Esophagus (tissue), 2 donors: ENCODE results near the gene PRKCB. TPM values are rescaled to one million over a fixed set of nuclear protein-coding genes. Genes with fewer than 3 reads are reported as not detected.

Source experiments
- H3K27ac ChIP-seq, 2 donors: one replicate each; pipeline ENCODE4 v1.5.1; 2013; ENCODE audit warnings: low read depth in 2 of 2, mild to moderate bottlenecking in 2 of 2, inconsistent platforms in 1 of 2, low read length in 1 of 2, moderate library complexity in 1 of 2
- H3K27me3 ChIP-seq, 2 donors: one replicate each; pipeline ENCODE4 v1.6.1; 2013; ENCODE audit warnings: low read length in 2 of 2, control low read depth in 1 of 2, mild to moderate bottlenecking in 1 of 2; ENCODE audit not compliant: insufficient read depth in 2 of 2, control insufficient read depth in 1 of 2
- H3K36me3 ChIP-seq, 2 donors: one replicate each; pipeline ENCODE4 v1.6.1; 2013; ENCODE audit warnings: low read length in 1 of 2; ENCODE audit not compliant: control insufficient read depth in 2 of 2, insufficient read depth in 2 of 2
- H3K4me1 ChIP-seq, 2 donors: one replicate each; pipeline ENCODE4 v1.6.1; 2013; ENCODE audit warnings: low read length in 1 of 2; ENCODE audit not compliant: control insufficient read depth in 2 of 2, insufficient read depth in 2 of 2
- H3K4me3 ChIP-seq, 2 donors: one replicate each; pipeline ENCODE4 v1.5.1; 2013; ENCODE audit warnings: low read length in 2 of 2, mild to moderate bottlenecking in 2 of 2, low read depth in 1 of 2, moderate library complexity in 1 of 2
- H3K9me3 ChIP-seq, 2 donors: one replicate each; pipeline ENCODE4 v1.6.1; 2013; ENCODE audit warnings: mild to moderate bottlenecking in 2 of 2, low read depth in 1 of 2, low read length in 1 of 2, moderate library complexity in 1 of 2; ENCODE audit not compliant: control insufficient read depth in 2 of 2, insufficient read depth in 1 of 2
- WGBS, 2 donors: extraction: QIAGEN DNeasy Blood & Tissue Kit; methylation state at CpG; one replicate each; pipeline ENCODE4 v1.1.7; 2013; 5-methylcytosine and 5-hydroxymethylcytosine counted together
- polyA plus RNA-seq, 2 donors: library from polyadenylated mRNA; stranded (reverse); fragments of 200-250 nt; gene quantifications; one replicate each; pipeline ENCODE4 v1.2.3, GENCODE V29; 2013
- donor health status: healthy with polysubstance abuse.
- donor health status: Bipolar disorder and iron deficiency.

The PRKCB gene
- polyA plus RNA-seq, 2 donors: 0.39 to 0.45 TPM

- 91 to 92% methylated on average over 8 of the region's 8 CpGs for WGBS, 2 donors
- Histone ChIP-seq H3K27me3 (no peaks in the 10 kb centered on the region), H3K4me1 (no peaks in the 10 kb centered on the region), H3K27ac (no peak overlapping the region), H3K36me3 (no peaks in the 10 kb centered on the region), H3K9me3 (no peaks in the 10 kb centered on the region), H3K4me3 (no peak overlapping the region)
These were observed 63.1 kb downstream of the PRKCB start for GRCh38 chr16:23898682-23899430.

- Histone ChIP-seq H3K4me1 (no peaks in the 10 kb centered on the region), H3K4me3 (no peak overlapping the region), H3K9me3 (no peaks in the 10 kb centered on the region), H3K36me3 (no peaks in the 10 kb centered on the region), H3K27me3 (no peaks in the 10 kb centered on the region), H3K27ac (no peak overlapping the region)
- WGBS, 2 donors: 83 to 89% methylated on average over 2 of the region's 2 CpGs
These were observed 64.1 kb downstream of the PRKCB start for GRCh38 chr16:23899869-23900268.

- H3K27ac ChIP-seq: no peak overlapping the region
- WGBS, 2 donors: 81% methylated on average over 7 of the region's 7 CpGs
- H3K4me1 ChIP-seq: no peaks in the 10 kb centered on the region
- no peaks in the 10 kb centered on the region for H3K36me3 ChIP-seq
- no peaks in the 10 kb centered on the region for H3K9me3 ChIP-seq
- no peaks in the 10 kb centered on the region for H3K27me3 ChIP-seq
- no peak overlapping the region for H3K4me3 ChIP-seq
These were observed 64.8 kb downstream of the PRKCB start for GRCh38 chr16:23900480-23901177.

- no peaks in the 10 kb centered on the region for H3K9me3 ChIP-seq
- 45 to 46% methylated on average over 13 of the region's 13 CpGs for WGBS, 2 donors
These were observed 65.6 kb downstream of the PRKCB start for GRCh38 chr16:23901178-23902033.

DNA sequence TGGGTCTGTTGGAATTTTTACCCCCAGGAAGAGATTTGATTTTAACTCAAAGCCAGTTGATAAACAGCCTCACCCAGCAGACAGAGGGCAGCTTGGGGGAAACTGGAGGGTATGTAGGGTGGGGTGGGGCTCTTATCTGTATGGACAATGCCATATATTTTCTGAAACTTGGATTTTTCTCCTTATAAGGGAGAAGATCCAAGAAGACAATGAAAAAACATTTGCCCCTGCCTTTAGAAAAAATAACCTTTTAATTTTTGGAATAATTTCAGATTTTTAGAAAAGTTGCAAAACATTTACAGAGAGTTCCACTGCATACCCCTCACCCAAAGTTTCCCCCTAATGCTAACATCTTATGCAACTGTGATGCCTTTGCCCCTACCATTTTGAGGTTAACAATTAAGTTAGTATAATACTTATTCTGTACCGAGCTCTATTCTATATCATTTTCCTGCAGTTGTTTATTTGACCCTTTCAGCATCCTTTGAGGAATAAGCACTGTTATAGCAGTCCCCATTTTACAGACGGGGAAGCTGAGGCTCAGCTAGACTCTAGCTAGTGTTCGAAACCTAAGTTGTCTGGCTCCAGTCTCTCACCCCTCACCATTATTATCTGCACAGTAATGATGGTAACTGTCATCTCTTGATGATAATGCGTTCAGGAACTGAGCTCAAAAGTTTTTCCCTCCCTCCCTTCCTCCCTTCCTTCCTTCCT, 66.4 kb downstream of the PRKCB start:
- H3K9me3 ChIP-seq: no peaks in the 10 kb centered on the region
- no peak overlapping the region for H3K4me3 ChIP-seq
- H3K36me3 ChIP-seq: no peaks in the 10 kb centered on the region
- H3K27ac ChIP-seq: no peak overlapping the region
- no peaks in the 10 kb centered on the region for H3K27me3 ChIP-seq
- 72 to 84% methylated on average over 4 of the region's 4 CpGs for WGBS, 2 donors
- no peaks in the 10 kb centered on the region for H3K4me1 ChIP-seq

More at GRCh38 chr16:23901178-23902033, 65.6 kb downstream of the PRKCB start:
- no peaks in the 10 kb centered on the region for H3K27me3 ChIP-seq
- no peaks in the 10 kb centered on the region for H3K4me1 ChIP-seq
- H3K27ac ChIP-seq: no peak overlapping the region
- no peak overlapping the region for H3K4me3 ChIP-seq
- H3K36me3 ChIP-seq: no peaks in the 10 kb centered on the region

GRCh38 chr16:23902748-23903414, 67.1 kb downstream of the PRKCB start:
- Histone ChIP-seq H3K4me3 (no peak overlapping the region), H3K9me3 (no peaks in the 10 kb centered on the region), H3K4me1 (no peaks in the 10 kb centered on the region), H3K36me3 (no peaks in the 10 kb centered on the region), H3K27me3 (no peaks in the 10 kb centered on the region), H3K27ac (no peak overlapping the region)
- 55 to 62% methylated on average over 8 of the region's 8 CpGs for WGBS, 2 donors

DNA sequence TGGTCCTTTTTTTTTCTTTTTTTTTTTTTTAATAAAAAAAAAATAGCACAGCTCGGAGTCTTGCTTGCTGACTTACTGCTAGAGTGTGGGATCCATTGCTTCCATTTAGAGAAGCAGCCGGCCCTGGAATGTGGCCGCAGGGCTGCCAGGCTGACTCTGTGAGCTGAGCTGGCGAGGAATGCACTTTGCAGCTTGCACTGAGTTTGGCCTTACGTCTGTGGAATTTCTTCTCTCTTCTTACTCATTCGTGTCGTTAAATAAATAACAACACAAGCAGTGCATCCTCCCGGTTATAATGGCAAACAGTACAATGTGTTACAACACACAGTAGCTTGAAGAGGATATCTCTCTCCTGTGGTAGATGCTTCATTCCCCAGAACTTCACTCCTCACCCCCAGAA, 69.2 kb downstream of the PRKCB start:
- Histone ChIP-seq H3K27me3 (no peaks in the 10 kb centered on the region), H3K9me3 (no peaks in the 10 kb centered on the region), H3K27ac (no peak overlapping the region), H3K4me1 (no peaks in the 10 kb centered on the region), H3K36me3 (no peaks in the 10 kb centered on the region), H3K4me3 (no peak overlapping the region)
- 25 to 29% methylated on average over 8 of the region's 8 CpGs for WGBS, 2 donors

DNA sequence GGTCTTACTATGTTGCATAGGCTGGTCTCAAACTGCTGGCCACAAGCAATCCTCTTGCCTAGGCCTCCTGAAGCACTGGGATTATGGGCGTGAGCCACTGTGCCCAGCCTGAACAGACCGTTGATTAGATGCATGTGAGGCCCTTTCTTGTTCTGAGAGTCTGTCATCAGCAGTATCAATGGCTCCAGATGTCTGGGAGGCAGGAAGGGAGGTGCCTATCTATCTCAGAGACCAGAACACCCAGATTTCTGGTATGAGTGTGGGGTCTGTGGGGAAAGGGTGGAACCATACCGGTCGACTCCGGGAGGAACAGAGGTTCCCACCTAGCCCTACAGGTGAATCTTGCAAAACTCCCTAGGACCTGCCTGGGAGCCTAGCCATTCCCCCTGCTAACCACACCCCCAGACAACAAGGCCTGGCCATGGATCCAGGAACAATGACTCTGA, 71.7 kb downstream of the PRKCB start:
- Histone ChIP-seq H3K4me1 (no peaks in the 10 kb centered on the region), H3K27ac (no peak overlapping the region), H3K4me3 (no peak overlapping the region), H3K9me3 (no peaks in the 10 kb centered on the region), H3K36me3 (no peaks in the 10 kb centered on the region), H3K27me3 (no peaks in the 10 kb centered on the region)
- WGBS, 2 donors: 64 to 66% methylated on average over 5 of the region's 5 CpGs

DNA sequence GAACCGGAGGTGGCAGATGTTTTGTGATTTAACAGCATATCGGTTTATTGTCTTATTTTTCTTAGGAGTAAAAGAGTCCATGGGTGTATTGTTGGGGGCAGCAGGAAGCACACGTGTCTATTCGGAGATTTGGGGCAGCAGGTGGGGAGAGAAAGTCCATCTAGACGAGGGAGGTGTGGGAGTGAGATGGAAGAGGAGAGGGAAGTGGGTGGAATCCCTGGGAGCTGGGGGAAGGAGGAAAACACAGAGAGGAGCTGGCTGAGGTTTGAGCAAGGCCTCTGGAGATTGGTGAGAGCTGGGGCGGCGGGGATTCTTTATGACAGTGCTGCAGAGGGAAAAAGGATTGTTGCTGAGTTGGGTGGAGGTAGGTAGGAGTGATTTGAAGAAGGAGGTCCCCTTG, 72.1 kb downstream of the PRKCB start:
- no peaks in the 10 kb centered on the region for H3K36me3 ChIP-seq
- H3K9me3 ChIP-seq: no peaks in the 10 kb centered on the region
- no peaks in the 10 kb centered on the region for H3K4me1 ChIP-seq
- WGBS, 2 donors: 66 to 70% methylated on average over 7 of the region's 7 CpGs
- H3K27ac ChIP-seq: no peak overlapping the region
- no peaks in the 10 kb centered on the region for H3K27me3 ChIP-seq
- no peak overlapping the region for H3K4me3 ChIP-seq
